Fibroblast of the aortic adventitia (primary cell): ENCODE results near the gene ATL1. TPM values are rescaled to one million over a fixed set of nuclear protein-coding genes. Genes with fewer than 3 reads are reported as not detected.

Source experiments
- DNase-seq: peaks from one replicate; pipeline ENCODE4 v3.0.0-alpha.2; 2010; ENCODE audit warnings: low read depth
- H3K4me3 ChIP-seq: 2 replicates; pipeline ENCODE4 v1.5.1; 2011; ENCODE audit warnings: low read depth, mild to moderate bottlenecking, control low read depth, low read length, moderate library complexity
- total RNA-seq: library from RNA; depleted of rRNA; stranded (reverse); fragments of >200 nt; gene quantifications from 2 replicates; pipeline ENCODE4 v1.2.3, GENCODE V29; 2012; ENCODE audit warnings: low replicate concordance
- TF ChIP-seq, protein P1 (sequence below): IDR thresholded peaks from 2 replicates; pipeline ENCODE4 v1.5.1; 2011; ENCODE audit warnings: mild to moderate bottlenecking, low read length, control low read depth, inconsistent platforms; ENCODE audit not compliant: insufficient read depth

ATL1 gene
- 5.2 and 10.7 TPM in 2 replicates for total RNA-seq

DNA sequence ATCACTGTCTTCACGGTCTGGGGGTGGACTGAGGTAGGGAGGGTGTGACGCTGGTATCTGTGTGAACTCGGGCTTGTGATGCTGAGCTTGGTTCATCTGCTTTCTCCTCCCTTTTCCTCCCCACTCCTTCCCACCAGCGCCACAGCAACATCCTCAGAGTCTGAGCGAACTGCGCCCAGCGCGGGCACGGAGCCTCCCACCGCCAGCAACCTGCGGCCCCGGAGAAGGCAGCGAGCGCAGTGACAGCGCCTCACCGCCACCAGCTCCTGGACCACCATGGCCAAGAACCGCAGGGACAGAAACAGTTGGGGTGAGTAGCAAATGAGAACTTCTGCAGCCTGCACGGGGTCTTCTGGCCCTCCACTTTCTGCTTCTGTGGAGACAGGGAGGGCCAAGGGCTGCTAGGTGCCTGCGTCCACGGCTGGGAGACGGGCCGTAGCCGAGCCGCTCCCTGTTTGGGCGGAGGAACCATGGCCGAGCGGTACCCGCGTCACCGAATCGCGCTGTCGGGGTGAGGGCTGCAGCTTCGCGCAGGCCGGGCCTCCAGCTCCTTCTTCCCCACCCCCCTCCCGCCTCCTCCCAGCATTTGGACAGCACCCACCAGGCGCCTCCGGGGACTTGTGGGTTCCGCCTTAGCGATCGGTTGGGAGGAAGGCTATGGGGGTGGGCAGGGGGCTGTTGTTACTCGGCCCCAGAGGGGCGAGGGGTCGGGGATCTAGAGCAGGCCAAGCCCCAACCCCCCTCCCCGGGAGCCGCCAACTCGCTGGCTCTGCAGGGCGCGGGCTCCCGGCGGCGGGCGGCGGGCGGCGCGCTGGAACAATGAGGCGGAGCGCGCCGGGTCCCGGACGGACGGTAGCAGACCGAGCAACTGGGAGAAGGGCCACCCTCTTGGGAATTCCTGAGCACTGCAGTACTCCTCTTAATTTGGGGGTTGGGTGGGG, at the start of gene ATL1:
Gene ATL1, plus strand, starts transcription at position 156 of the 941 bp plus-strand sequence. Its CDS starts 121 bp downstream, at position 277.
- H3K4me3 ChIP-seq: peak within 1 kb of the TSS; percentile 75
- TF ChIP-seq, protein P1, sequence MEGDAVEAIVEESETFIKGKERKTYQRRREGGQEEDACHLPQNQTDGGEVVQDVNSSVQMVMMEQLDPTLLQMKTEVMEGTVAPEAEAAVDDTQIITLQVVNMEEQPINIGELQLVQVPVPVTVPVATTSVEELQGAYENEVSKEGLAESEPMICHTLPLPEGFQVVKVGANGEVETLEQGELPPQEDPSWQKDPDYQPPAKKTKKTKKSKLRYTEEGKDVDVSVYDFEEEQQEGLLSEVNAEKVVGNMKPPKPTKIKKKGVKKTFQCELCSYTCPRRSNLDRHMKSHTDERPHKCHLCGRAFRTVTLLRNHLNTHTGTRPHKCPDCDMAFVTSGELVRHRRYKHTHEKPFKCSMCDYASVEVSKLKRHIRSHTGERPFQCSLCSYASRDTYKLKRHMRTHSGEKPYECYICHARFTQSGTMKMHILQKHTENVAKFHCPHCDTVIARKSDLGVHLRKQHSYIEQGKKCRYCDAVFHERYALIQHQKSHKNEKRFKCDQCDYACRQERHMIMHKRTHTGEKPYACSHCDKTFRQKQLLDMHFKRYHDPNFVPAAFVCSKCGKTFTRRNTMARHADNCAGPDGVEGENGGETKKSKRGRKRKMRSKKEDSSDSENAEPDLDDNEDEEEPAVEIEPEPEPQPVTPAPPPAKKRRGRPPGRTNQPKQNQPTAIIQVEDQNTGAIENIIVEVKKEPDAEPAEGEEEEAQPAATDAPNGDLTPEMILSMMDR: no peak
- peak; percentile 62 for DNase-seq

DNA sequence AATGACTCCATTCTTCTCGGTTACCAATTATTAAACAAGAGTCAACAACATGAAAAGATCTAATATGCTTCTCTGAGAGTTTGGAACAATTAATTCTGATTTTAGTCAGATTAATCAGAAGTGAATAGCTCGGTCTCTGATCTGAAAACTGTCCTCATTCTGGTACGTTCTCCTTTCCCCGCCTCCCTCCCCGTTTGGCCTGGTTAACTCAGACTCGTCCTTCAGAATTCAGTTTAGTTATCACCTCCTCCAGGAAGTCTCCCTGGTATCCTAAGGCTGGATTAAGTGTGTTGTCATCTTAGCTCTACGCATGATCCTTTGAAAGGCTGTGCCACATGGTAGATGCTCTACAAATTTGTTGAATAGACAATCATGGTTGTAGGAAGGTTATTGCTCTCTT, 49.8 kb upstream of the ATL1 start:
- no peak for DNase-seq
- TF ChIP-seq, protein P1: no peak
- H3K4me3 ChIP-seq: no peak overlapping the region

DNA sequence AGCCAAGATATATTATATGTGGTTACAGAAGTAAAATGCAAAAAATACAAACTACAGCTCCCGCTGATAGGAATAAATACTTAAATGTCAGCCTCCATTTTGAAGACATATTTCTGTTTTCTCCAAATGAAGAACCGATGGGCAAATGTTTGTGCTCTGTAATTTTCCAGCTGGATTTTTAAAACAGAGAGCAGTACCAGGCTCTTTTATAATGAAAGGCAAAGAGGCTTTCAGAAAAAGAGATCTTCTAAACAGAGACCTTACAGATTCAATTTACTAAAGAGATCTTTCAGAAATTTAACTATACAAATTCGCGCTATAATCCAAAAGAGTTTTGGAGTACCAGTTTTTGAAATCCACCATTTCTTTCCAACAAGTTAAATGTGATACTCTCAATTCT, 47.5 kb upstream of the ATL1 start:
- no peak overlapping the region for H3K4me3 ChIP-seq
- DNase-seq: no peak
- TF ChIP-seq, protein P1: no peak

DNA sequence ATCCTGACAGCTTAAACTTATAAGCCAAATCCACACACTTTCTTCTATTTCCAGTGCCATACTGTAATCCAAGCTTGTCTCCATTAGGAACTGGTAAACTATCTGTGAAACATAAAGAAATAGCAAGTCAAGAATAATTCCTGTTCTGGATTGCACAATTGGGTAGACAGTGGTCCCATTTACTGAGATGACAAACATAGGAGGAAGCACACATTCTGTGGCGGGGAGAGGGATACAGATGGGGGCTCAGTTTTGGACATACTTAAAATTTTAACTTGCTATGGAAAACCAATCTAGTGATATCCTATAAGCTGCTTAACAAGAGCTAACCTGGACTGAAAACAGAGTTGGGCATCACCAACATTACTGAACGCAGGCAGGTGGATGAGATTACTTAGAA, 43.9 kb upstream of the ATL1 start:
- no peak overlapping the region for H3K4me3 ChIP-seq
- TF ChIP-seq, protein P1: no peak
- DNase-seq: no peak

DNA sequence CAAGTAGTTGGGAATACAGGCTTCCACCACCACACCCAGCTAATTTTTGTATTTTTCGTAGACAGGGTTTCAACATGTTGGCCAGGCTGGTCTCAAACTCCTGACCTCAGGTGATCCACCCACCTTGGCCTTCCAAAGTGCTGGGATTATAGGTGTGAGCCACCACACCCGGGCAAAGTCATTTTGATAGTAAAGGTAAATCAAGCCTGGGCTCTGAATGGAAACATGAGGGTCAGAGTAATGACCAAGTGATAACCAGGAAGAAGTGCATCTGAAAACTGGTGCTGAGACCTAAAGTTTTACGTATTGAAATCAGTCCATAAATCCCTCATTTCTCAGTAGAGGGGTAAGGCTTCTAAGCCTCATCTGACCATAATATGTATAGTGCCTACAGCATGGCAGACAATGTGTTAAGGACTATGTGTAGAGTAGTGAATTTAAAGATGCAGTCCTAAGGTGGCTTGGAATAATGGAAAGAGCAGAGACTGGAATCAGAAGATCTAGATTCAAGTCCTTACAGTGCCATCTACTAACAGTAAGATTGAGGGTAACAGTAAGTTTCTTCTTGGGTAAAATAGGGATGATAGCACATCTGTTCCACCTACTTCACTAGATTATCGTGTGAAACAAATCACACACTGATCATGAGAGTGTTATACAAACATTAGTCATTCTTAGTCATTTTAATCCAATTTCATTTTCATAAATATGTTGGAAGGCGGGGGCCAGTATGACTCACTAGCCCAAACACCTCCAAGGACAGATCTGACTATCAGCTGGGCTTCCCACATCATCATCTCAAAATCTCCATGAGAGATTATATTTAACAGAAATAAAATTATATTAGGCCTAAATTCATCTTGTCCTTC, 38.8 kb upstream of the ATL1 start:
- DNase-seq: peak; percentile 85
- TF ChIP-seq, protein P1: no peak
- H3K4me3 ChIP-seq: no peak overlapping the region

DNA sequence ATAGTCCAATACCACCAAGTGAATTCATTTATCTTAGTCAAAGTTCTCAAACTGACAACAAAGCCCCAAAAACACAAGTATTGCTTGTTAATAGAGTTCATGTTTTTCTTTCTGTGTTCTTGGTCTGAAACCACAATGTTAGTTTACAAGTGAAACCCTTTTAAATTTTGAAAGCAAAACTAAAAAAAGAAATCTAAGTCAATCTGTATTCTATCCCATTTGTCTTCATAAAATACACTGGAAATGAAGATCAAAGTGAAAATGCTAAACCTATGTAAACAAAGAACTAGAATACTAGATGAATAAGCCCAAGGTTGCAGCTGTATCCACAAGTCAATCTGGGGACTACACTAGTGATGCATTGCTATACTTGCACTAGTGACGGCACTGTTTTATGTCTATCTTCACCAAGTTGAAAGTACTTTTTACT, 38.0 kb upstream of the ATL1 start:
- H3K4me3 ChIP-seq: no peak overlapping the region
- peak; percentile 27 for DNase-seq
- TF ChIP-seq, protein P1: no peak
